Measurements from ENCODE around the gene CALU.

Gene CALU

DNA sequence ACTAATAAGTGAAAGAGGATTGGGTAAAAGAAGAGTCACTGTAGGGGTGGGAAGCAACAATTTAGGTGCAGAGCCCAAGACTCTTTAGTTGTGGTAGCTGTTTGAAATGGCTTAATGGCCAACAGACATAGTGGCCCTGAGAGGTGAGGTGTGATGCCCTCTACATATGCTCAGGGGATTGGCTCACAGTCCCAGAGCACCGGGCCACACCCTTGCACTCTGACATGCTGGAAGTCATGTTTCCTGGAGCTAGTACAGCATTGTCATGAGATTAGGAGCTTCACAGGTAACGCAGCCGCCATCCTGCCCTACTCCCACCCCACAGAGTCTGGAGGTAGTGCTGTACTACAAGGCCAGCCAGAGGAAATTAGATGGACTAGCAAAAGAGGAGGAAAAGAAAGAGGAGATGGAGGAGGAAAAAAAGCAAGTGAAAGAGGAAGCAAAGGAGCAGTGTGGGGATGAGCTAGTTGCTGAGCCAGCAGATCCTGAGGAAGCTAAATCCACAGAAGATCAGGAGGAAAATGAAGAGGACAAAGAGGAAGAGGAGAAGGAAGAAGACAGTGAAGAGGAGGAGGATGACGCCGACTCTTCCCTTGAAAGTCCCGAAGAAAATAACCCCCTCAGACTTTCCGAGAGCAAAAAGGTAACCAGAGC lies 76.3 kb downstream of the CALU start:
- DNase-seq, result no peak

DNA sequence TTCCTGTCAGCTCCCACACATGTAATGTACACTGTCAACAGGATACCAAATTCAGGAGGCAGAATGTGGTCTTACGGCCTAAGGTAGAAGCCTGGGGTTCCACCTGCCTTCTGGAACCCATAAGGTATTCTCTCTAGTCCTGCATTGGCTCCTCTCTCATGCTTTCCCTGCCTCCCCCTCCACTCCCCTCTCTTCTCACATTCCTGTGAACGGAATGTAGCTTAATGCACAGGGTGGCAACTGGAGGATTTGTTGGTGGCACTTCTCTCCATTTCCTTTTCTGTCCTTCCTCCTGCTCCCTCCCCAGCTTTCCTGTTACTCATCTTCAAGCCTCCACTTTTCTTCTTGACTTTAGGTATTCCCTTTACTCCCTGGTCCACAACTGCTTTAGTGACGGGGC lies 79.5 kb downstream of the CALU start:
- DNase-seq, result no peak

Measured in activated CD4-positive, alpha-beta T cell treated with anti-CD3 and anti-CD28 coated beads, Interleukin-2, Interleukin-6, amounts not matched to agents 100 ng/mL and 50 ng/mL, durations not matched to agents 16 hours and 8 hours (primary cell).